Uterus (tissue), 4 donors: ENCODE data around the gene CUBN. TPM values are rescaled to one million over a fixed set of nuclear protein-coding genes. Genes with fewer than 3 reads are reported as not detected.

ENCODE experiments used
- DNase-seq, 2 donors: peaks; one replicate each; pipeline ENCODE4 v3.0.0-alpha.2; 2019 to 2020
- H3K27ac ChIP-seq, 2 donors: fragments of 200-600 bp; sonication (generic); 1 replicate in 1 of 2; 2 replicates in 1 of 2; pipeline ENCODE4 v1.5.1; 2016 to 2018
- H3K27me3 ChIP-seq, 2 donors: fragments of 200-600 bp; sonication (generic); one replicate each; pipeline ENCODE4 v1.5.1; 2018 to 2019; ENCODE audit warnings: control low read depth in 1 of 2
- H3K36me3 ChIP-seq, 2 donors: fragments of 200-600 bp; sonication (generic); one replicate each; pipeline ENCODE4 v1.5.1; 2019; ENCODE audit warnings: control low read depth in 1 of 2
- H3K4me1 ChIP-seq, 2 donors: fragments of 200-600 bp; sonication (generic); one replicate each; pipeline ENCODE4 v1.5.1; 2018 to 2019; ENCODE audit warnings: control low read depth in 1 of 2
- H3K4me3 ChIP-seq, 2 donors: fragments of 200-600 bp; sonication (generic); 1 replicate in 1 of 2; 2 replicates in 1 of 2; pipeline ENCODE4 v1.5.1; 2018 to 2019; ENCODE audit warnings: mild to moderate bottlenecking in 1 of 2
- H3K9me3 ChIP-seq, 2 donors: fragments of 200-600 bp; sonication (generic); one replicate each; pipeline ENCODE4 v1.5.1; 2019; ENCODE audit warnings: control low read depth in 1 of 2
- CTCF ChIP-seq, 4 experiments: fragments of 200-600 bp in 2 of 4; fragments of 450-650 bp in 2 of 4; sonication (generic) in 2 of 4; IDR thresholded peaks; one replicate each; pipeline ENCODE4 v1.5.1; 2016 to 2019; ENCODE audit warnings: antibody characterized with exemption in 4 of 4, mild to moderate bottlenecking in 2 of 4, moderate library complexity in 1 of 4
- POLR2A ChIP-seq, 2 donors: fragments of 450-650 bp; IDR thresholded peaks; one replicate each; pipeline ENCODE4 v1.6.1; 2016; ENCODE audit warnings: antibody characterized with exemption in 2 of 2, mild to moderate bottlenecking in 1 of 2, moderate library complexity in 1 of 2
- intact Hi-C: fragments of 100-400 bp; cut with DNase I; formaldehyde crosslinking; loops from one replicate; pipeline ENCODE4 v1.15.1; 2023; ENCODE audit warnings: low total_unique reads
- total RNA-seq, 4 donors: library from RNA; depleted of rRNA in 3 of 4; stranded (reverse); fragments of >200 nt in 3 of 4; gene quantifications; one replicate each; pipeline versions ENCODE4 v1.1.0 to v1.2.4, GENCODE V29; 2014 to 2023
- donor health status: DM: yes; HTN: yes; CAD: no.

The CUBN gene
- total RNA-seq, 4 donors from 2014 or later = 3.5 to 9.5 (median 5.1) TPM

- peak; percentile 100 for DNase-seq
- TF ChIP-seq POLR2A (IDR thresholded peaks at IDR 0.05) (peak; percentile 60 to 66), CTCF (IDR thresholded peaks at IDR 0.05) (no peak)
- no peaks in the 10 kb centered on the region for H3K27me3 ChIP-seq
- H3K27ac ChIP-seq = peak within 1 kb of the TSS; percentile 91
- H3K4me3 ChIP-seq = peak within 1 kb of the TSS; percentile 81 to 93
- H3K4me1 ChIP-seq = peaks cover 0 to 6% of the 10 kb centered on the region in 2 donors
- H3K36me3 ChIP-seq = no peaks in the 10 kb centered on the region
- no peaks in the 10 kb centered on the region for H3K9me3 ChIP-seq
- intact Hi-C loops = no loop called here
Measured at GRCh38 chr10:16817125-16818019, 312.2 kb downstream of the CUBN start, which contains the start of gene RSU1. RSU1 (minus strand) TSS chr10:16817424; CDS start chr10:16817081, 343 bp downstream.

- H3K4me3 ChIP-seq = peak overlapping the region; percentile 81 to 93
- H3K4me1 ChIP-seq = peaks cover 0 to 6% of the 10 kb centered on the region in 2 donors
- H3K27me3 ChIP-seq = no peaks in the 10 kb centered on the region
- no peak for DNase-seq
- TF ChIP-seq POLR2A (IDR thresholded peaks at IDR 0.05) (no peak), CTCF (IDR thresholded peaks at IDR 0.05) (no peak)
- no peaks in the 10 kb centered on the region for H3K9me3 ChIP-seq
- intact Hi-C loops = no loop called here
- no peaks in the 10 kb centered on the region for H3K36me3 ChIP-seq
- peak overlapping the region; percentile 74 to 78 for H3K27ac ChIP-seq
Measured at GRCh38 chr10:16816830-16817124, 312.8 kb downstream of the CUBN start.

DNA sequence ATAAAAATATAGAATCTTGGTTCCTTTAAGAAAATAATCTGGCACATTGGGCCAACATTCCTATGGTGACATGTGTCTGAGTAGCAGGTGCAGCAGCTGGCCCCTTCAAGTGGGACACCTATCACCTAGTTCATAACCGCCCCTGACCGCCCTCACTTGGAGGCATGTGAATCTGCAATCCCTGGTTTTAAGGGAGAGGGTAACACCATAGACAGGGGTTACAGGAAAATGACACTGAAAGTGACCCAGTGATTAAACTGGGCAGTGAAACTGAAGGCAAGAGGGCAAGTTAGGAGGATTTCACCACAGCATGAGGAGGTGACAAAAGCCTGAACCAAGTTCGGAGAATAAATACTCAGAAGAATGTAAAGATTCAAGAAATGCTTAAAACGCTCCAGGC is 313.4 kb downstream of the CUBN start:
- H3K4me3 ChIP-seq = peak overlapping the region; percentile 81 to 93
- H3K36me3 ChIP-seq = no peaks in the 10 kb centered on the region
- H3K27ac ChIP-seq = no peak overlapping the region
- H3K4me1 ChIP-seq = peaks cover 0 to 6% of the 10 kb centered on the region in 2 donors
- TF ChIP-seq CTCF (IDR thresholded peaks at IDR 0.05) (no peak), POLR2A (IDR thresholded peaks at IDR 0.05) (no peak)
- H3K27me3 ChIP-seq = no peaks in the 10 kb centered on the region
- intact Hi-C loops = no loop called here
- H3K9me3 ChIP-seq = no peaks in the 10 kb centered on the region
- DNase-seq = no peak

- peaks cover 0 to 6% of the 10 kb centered on the region in 2 donors for H3K4me1 ChIP-seq
- H3K27me3 ChIP-seq = no peaks in the 10 kb centered on the region
- no peak for DNase-seq
- TF ChIP-seq POLR2A (IDR thresholded peaks at IDR 0.05) (no peak), CTCF (IDR thresholded peaks at IDR 0.05) (no peak)
- no peak overlapping the region for H3K27ac ChIP-seq
- H3K36me3 ChIP-seq = no peaks in the 10 kb centered on the region
- H3K4me3 ChIP-seq = no peak overlapping the region
- no peaks in the 10 kb centered on the region for H3K9me3 ChIP-seq
- intact Hi-C loops = no loop called here
Measured at GRCh38 chr10:16814012-16814411, 315.6 kb downstream of the CUBN start.

DNA sequence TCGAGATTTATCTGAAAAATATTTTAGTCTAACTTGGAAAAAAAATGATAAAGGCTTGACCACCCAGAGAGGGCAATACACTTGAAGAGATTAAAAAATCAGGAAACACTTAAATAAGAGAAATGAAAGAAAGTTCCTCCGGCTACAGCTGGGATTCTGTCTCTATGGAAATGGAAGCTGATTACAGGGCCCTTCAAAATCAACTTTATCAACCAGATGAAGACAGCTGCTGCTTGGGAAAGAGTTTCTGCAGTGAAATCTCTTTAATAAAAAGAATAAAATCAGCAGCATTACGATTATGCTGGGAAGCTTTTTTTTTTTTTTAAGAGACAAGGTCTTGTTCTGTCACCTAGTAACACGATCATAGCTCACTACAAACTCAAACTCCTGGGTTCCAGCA is 316.9 kb downstream of the CUBN start:
- H3K36me3 ChIP-seq = no peaks in the 10 kb centered on the region
- H3K9me3 ChIP-seq = no peaks in the 10 kb centered on the region
- DNase-seq = no peak
- intact Hi-C loops = no loop called here
- H3K27ac ChIP-seq = no peak overlapping the region
- H3K27me3 ChIP-seq = no peaks in the 10 kb centered on the region
- no peak overlapping the region for H3K4me3 ChIP-seq
- TF ChIP-seq CTCF (IDR thresholded peaks at IDR 0.05) (no peak), POLR2A (IDR thresholded peaks at IDR 0.05) (no peak)
- H3K4me1 ChIP-seq = peaks cover 0 to 6% of the 10 kb centered on the region in 2 donors
